ENCODE measurements around the gene USP38. TPM values are rescaled to one million over a fixed set of nuclear protein-coding genes. Genes with fewer than 3 reads are reported as not detected.

The USP38 gene
- total and polyA plus RNA-seq, 2 of the 4 experiments (the other 2 are of a cell fraction), result 5.5 to 17.0 TPM

- Histone ChIP-seq H3K27ac (ENCODE audit: insufficient read depth, low read length) (no peak overlapping the region), H3K36me3 (ENCODE audit: control insufficient read depth, insufficient read depth, low read length) (peaks cover 2% of the 10 kb centered on the region; the same call in 1 of the 2 replicates), H2AFZ (replicated peaks; ENCODE audit: low read length, poor library complexity) (no peak overlapping the region), H3K4me3 (ENCODE audit: insufficient read depth, low read depth, low read length) (no peak overlapping the region), H2AK9ac (replicated peaks; ENCODE audit: low read depth, low read length, poor library complexity) (no peak overlapping the region), H3K9ac (ENCODE audit: low read depth, low read length) (no peak overlapping the region), H3K18ac (ENCODE audit: low read depth, low read length) (no peak overlapping the region), H4K91ac (ENCODE audit: insufficient read depth, low read depth, low read length) (no peak overlapping the region), H3K4ac (ENCODE audit: low read depth, low read length) (no peak overlapping the region), H3K9me3 (ENCODE audit: control insufficient read depth, insufficient read depth, low read length) (no peaks in the 10 kb centered on the region), H3K27me3 (ENCODE audit: control insufficient read depth, insufficient read depth, low read length) (no peaks in the 10 kb centered on the region), H3K56ac (ENCODE audit: extremely low read depth, insufficient read depth, low read length) (no peak overlapping the region), H2BK120ac (ENCODE audit: low read depth, low read length) (no peak overlapping the region), H2BK15ac (ENCODE audit: low read depth, low read length) (no peak overlapping the region), H3K79me1 (ENCODE audit: low read depth in 1 of 2, low read length in 2 of 2) (no peaks in the 10 kb centered on the region), H4K8ac (ENCODE audit: low read depth in 2 of 2, low read length in 2 of 2) (no peak overlapping the region), H3K14ac (replicated peaks; ENCODE audit: low read depth, low read length) (no peak overlapping the region), H3K4me2 (ENCODE audit: low read depth, low read length) (no peak overlapping the region), H2AK5ac (ENCODE audit: low read depth, low read length) (no peak overlapping the region), H2BK20ac (ENCODE audit: low read depth, low read length) (no peak overlapping the region), H3K9me1 (ENCODE audit: insufficient read depth, low read length) (no peaks in the 10 kb centered on the region), H4K5ac (ENCODE audit: low read depth, low read length) (no peak overlapping the region), H2BK5ac (ENCODE audit: low read depth, low read length, poor library complexity, severe bottlenecking) (no peak overlapping the region), H4K20me1 (ENCODE audit: insufficient read depth, low read length) (no peaks in the 10 kb centered on the region), H3K23ac (ENCODE audit: low read depth, low read length) (no peak overlapping the region), H3K4me1 (ENCODE audit: control insufficient read depth, insufficient read depth, low read length) (no peaks in the 10 kb centered on the region)
- ATAC-seq (ENCODE audit: low read depth), result no peak
- POLR2A ChIA-PET (ENCODE audit: unreplicated experiment), result no interaction called here
- no CpG with 5 or more reads among the region's 6 CpGs for WGBS, 2 experiments (ENCODE audit: extremely low coverage in 2 of 2, insufficient read length in 1 of 2)
- no TSS peak for BruUV-seq (replicated peaks)
- intact Hi-C loops (cut with micrococcal nuclease) (no loop called here), in situ Hi-C loops (cut with MboI; ENCODE audit: low sequenced_read_pairs) (no loop called here), dilution Hi-C loops (cut with HindIII; ENCODE audit: low sequenced_read_pairs, unreplicated experiment) (no loop called here)
- CTCF ChIA-PET, result no interaction called here
- no peak for TF ChIP-seq ELK1 (IDR thresholded peaks at IDR 0.05; ENCODE audit: borderline replicate concordance, low read depth, low read length)
- TF ChIP-seq SMC3 (IDR thresholded peaks at IDR 0.05; ENCODE audit: low read depth, low read length), result no peak
- TF ChIP-seq NFE2L2 (IDR thresholded peaks at IDR 0.05; ENCODE audit: low read depth, low read length), result no peak
- no peak for TF ChIP-seq CHD1 (IDR thresholded peaks at IDR 0.05; ENCODE audit: low read depth, low read length)
- DNase-seq, result no peak
Observed at GRCh38 chr4:143225167-143225566, 40.5 kb downstream of the USP38 start.

Data from IMR-90 (cell line).